GM19099 (cell line): Measurements from ENCODE around the gene RCAN2.

Experiments
- POLR2A ChIP-seq: IDR thresholded peaks from 3 replicates; pipeline ENCODE4 v1.6.1; 2011; ENCODE audit warnings: low read depth; ENCODE audit not compliant: insufficient read length; ENCODE audit errors: extremely low read depth

Gene RCAN2

DNA sequence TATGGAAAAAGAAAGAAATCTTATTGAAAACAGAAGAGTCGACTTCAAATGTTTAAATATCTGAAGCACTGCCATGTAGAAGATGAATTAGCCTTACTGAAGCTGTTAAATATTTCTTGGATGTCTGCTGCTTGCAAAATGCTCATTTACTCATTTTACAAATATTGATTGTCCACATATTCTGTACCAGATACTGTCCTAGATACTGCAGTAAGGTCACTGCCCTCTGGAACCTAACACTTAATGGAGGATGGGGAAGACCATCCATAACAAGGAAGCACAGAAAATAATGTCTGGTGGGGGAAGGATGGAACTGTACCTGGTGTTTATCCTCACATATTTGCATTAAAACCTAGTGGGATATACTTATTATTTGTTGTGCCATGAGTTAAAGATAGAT, 99.0 kb downstream of the RCAN2 start:
- no peak for TF ChIP-seq POLR2A

- no peak for TF ChIP-seq POLR2A
Observed at GRCh38 chr6:46390153-46390876, 100.9 kb downstream of the RCAN2 start.

GRCh38 chr6:46381579-46381978, 109.7 kb downstream of the RCAN2 start:
- TF ChIP-seq POLR2A, result no peak

GRCh38 chr6:46381057-46381456, 110.2 kb downstream of the RCAN2 start:
- no peak for TF ChIP-seq POLR2A

DNA sequence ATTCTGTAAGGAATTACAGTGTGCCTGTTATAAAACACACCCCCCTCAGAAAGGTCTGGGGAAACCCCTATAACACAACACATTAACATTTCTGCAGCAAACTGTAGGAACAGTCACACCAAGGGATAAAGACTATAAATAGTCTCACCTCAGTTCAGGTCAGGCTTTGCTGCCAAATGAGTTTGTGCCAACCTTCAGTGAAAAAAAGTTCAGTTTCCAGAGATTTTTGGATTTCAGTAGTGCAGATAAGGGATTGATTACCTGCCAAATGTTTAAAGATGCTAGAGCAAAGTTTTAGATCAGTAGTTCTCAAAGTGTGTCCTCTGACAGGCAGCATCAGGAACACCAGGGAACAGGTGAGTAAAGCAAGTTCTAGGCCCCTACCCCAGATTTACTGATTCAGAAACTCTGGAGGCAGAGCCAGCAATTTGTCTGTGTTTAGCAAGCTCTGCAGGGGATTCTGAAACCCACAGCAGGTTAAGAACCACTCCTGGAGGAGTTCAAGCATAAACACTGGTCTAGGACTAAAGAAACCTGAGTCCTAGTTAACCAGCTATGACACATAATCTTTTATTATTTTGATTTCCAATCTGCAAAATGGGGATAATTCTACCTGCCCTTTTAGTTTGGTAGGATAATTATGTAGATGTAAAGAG, 111.0 kb downstream of the RCAN2 start:
- no peak for TF ChIP-seq POLR2A

- TF ChIP-seq POLR2A, result no peak
Observed at GRCh38 chr6:46378882-46379416, 112.3 kb downstream of the RCAN2 start.

DNA sequence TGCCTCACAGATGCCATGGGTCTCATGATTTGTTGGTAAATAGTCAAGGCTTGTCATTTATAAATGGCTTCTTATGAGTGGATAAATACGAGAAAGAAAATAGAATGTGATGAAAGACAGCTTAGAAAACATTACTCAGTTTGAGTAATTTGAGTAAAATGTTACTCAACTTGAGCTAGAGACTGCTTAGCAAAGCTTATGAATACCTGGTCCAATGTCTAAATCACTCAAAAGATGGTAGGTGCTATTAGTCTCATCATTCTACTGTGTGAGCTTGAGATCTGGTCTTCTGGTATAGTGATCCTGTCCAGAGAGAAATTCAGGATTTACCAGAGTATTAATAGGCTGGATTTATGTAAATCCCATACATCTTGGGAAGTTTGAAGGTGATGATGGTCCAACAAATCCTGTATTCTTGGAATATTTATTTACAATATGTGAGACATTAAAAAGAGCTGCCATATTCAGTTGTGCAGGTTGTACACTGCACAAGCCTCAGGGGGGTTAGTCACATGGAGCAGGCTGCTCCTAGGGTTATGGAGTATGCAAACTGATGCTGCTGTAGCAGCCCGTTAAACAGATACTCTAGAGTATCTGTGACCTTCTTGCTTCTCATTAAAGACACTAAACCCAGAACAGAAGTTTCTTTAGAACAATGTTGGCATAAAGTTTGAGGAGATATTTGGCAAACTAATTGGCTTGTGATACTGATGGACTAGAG, 112.9 kb downstream of the RCAN2 start:
- no peak for TF ChIP-seq POLR2A

DNA sequence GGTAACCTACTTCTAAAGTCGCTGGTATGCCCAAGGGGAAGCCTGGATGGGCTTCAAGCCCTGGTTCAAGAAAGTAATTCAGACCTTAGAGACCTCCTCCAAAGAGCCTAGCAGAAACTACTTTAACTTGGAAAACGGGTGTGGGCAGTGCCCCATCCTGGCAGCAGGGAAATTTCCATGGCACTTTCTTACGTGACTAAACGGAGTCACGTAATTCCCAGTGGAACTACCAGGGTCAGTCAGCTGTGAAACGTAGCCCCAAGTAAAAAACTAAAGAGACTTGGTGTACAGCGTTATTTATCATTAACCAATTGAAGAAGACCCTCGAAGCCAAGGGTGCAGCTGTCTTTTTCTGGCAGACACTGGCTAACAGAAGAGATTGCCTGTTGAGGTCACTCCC, 114.0 kb downstream of the RCAN2 start:
- no peak for TF ChIP-seq POLR2A

DNA sequence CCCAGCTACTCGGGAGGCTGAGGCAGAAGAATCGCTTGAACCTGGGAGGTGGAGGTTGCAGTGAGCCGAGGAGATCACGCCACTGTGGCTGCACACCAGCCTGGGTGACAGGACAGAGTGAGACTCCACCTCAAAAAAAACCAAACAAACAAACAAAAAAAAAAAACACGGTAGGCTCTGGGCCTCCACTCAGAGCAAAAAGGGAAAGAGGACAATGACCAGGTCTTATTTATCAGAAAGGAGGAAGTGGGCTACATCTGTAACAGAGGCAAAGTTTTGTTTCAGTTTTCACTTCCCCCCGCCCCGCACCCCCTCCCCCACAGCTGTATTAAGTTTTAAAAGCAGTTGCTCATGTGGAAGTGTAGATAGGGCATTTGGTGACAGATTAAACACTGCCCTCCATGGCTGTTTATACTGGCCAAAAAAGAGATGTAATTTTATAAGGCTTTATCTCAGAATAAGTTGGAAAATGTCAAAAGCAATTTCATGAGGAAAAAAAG, 114.6 kb downstream of the RCAN2 start:
- TF ChIP-seq POLR2A, result no peak

DNA sequence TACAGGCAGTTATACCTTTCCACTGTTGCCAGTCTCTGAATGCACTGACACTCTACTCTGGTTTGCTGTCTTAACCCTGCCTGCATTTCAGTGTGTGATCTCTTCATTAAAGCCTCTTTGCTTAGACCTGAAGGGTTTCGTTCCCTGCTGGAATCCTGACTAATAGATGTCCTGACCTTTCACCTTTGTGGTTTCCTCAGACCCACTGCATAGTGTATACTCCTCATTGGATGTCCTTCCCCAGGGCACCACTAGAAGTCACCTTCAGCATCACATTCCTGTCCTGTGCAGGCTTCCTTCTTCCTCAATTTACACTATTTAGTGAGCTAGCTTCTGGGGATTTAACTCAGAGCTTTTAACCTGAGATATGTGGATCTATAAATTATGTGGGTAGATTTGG, 120.6 kb downstream of the RCAN2 start:
- TF ChIP-seq POLR2A, result no peak

GRCh38 chr6:46368169-46368536, 123.1 kb downstream of the RCAN2 start:
- no peak for TF ChIP-seq POLR2A

DNA sequence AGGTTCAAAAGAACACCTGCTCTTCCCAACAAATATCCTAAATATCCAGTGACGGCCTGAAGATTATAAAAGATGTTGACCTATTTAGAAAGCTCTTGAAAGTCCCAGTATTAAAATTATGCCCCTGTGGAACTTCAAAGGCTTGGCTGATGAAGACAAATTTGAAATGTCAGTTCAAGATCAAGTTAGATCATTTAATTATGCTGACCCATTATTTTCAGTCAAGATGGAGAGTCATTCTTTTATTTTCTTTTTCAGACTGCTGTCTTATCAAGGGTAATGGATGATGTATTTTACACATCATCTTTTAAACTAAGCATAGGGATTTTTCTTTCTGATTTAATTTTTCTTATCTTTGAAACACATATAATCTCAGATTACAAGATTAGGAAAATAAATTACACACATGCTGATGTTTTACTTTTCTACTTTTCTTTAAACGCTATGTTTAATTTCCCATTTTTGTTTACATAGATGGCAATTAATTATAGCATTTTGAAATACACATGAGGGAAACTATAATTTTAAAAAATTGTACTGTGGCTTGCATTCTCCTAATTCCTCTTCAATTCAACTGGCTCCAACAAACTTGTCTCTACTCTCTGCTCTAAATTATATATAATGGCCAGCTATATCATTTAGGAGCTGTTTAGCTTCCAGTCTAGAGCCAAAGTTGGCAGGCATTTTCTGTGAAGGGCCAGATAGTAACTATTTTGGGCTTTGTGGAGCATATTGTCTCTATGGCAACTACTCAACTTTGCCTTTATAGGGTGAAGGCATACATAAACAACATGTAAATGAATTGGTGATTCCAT, 123.7 kb downstream of the RCAN2 start:
- no peak for TF ChIP-seq POLR2A

- no peak for TF ChIP-seq POLR2A
Observed at GRCh38 chr6:46366190-46366900, 124.9 kb downstream of the RCAN2 start.

GRCh38 chr6:46357591-46357990, 133.7 kb downstream of the RCAN2 start:
- TF ChIP-seq POLR2A, result no peak
